ENCODE data around the gene CDC42EP5.

CDC42EP5 gene

DNA sequence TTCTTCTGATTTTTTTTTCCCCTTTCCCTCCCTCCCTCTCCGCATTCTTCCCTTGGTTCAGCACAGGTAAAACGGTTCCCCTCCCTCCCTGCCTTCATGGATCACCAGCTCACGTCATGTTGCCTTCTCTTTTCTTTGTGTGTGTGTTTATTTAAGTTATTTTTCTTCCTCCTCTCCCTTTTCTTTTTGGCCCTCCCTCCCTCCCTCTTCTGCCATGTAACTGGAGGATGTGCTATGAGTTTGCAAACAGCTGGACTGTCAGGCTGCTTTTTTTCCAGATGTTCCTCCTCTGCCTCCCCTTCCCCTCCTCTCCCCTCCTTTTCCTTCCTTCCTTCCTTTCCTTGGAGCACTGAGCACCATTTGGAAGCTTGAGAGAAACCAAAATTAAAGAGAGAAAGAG is 11.5 kb downstream of the CDC42EP5 start:
- DNase-seq: no peak

DNA sequence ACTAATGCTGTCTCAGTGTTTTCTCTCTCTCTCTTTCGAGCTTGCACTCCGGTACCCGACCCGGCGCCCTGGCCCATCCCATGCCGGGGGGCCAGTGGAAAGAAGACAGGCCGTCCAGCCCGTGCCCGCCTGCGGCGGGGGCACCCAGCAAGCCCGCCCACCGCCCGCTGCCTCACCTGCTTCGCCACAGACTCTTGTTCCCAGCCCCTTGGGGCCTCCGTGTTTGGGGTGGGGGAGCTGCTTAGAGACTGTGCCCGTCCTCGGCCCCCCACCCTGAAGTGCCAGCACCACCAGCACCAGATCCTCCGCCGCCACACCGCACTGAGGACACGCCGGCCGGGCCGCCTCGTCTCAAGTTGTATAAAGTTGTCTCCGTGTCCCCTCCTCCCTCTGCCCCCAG is 11.9 kb downstream of the CDC42EP5 start:
- DNase-seq: no peak

DNA sequence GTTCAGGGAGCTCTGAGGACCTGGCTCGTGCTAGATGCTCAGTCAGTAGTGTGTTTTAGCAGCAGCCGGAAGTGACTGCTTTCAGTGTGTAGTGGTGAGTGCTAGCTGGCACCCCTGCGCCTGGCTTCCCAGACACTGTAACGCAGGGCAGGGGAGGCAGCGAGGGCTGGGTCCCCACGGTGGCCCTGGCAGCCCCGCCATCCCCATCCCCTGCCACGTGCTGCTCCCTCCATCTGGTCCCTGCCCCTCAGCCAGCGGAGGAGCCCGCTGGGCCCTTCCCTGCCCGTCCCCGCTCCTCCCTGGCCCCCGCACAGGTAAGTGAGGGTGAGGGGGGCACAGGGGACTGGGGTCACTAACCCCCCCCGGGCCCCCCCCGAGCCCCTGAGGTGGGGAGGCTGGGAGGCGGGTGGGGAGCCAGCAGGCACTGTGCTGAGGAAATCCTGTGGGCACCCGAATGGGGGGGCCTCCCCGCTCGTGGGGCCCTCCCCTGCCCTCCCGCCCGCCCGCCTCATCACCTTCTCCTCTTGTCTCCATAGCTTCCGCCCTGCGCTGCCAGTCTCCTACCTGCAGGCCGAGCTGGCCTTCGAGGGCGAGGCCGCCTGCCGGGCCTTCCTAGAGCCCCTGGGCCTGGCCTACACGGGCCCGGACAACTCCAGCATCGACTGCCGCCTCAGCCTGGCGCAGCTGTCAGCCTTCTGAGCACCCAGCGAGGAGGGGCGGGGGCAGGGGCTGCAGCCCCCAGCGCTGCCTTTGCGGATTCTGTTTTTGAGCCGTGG is 12.7 kb downstream of the CDC42EP5 start:
- DNase-seq: no peak

DNA sequence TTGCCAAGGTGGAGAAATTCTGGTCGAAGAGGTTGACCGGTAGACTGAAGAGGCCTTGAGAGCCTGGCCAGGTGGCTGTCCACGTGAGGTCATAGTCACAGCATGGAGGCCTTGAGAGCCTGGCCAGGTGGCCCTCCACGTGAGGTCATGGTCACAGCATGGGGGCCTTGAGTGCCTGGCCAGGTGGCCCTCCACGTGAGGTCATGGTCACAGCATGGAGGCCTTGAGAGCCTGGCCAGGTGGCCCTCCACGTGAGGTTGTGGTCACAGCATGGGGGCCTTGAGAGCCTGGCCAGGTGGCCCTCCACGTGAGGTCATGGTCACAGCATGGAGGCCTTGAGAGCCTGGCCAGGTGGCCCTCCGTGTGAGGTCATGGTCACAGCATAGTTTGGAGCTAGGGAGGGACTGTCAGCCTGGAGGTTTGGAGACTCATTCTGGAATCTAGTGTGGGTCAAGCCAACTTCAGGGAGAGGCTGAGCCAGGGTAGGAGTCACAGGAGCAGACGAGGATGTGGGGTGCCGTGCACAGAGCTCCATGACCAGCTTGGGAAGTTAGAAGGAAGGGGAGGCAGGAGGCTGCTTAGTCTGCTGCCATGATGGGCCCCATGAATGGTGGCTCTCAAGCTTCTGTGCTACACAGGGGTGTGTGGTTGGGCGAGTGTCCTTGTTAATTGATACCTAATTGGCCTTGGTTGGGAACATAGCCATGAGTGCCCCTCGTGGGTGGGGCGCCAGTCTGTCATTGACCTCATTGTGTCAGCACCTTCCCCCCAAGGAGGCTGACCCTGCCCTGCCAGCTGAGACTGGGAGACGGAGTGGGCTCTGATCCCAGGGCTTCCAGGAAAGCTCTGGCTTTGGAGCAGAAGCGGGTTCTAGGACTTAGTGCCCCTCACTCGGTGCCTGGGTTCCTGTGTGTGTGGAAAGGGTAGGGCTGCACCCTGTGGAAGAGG is 13.5 kb downstream of the CDC42EP5 start:
- no peak for DNase-seq

DNA sequence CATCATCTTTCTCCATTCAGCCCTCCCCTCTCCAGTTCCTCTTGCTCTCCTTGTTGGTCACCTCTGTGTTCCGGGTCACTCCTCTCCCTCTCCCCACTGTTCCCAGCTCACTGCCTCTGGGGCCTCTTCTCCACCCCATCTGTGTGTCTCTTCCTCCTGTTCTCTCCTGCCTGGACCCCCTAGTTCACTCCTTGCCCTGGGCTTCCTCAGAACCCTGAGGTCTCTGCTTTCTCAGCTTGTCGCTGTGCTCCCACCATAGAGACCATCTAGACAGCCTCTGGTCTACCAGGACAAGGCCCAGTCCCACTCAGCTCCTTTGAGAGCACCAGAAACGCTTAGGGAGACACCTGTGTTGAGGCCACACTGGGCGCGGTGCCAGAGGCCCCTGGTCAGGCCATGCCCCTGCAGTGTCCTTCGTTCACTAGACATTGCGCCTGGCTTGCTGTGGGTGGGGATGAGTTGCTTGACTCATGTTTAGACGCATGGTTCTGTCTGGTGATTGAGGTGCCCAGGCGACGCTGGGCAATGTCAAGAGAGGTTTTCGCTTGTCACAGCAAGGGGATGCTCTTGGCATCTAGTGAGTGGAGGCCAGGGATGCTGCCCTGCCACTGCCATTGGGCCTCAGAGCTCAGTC is 14.3 kb downstream of the CDC42EP5 start:
- DNase-seq: no peak

DNA sequence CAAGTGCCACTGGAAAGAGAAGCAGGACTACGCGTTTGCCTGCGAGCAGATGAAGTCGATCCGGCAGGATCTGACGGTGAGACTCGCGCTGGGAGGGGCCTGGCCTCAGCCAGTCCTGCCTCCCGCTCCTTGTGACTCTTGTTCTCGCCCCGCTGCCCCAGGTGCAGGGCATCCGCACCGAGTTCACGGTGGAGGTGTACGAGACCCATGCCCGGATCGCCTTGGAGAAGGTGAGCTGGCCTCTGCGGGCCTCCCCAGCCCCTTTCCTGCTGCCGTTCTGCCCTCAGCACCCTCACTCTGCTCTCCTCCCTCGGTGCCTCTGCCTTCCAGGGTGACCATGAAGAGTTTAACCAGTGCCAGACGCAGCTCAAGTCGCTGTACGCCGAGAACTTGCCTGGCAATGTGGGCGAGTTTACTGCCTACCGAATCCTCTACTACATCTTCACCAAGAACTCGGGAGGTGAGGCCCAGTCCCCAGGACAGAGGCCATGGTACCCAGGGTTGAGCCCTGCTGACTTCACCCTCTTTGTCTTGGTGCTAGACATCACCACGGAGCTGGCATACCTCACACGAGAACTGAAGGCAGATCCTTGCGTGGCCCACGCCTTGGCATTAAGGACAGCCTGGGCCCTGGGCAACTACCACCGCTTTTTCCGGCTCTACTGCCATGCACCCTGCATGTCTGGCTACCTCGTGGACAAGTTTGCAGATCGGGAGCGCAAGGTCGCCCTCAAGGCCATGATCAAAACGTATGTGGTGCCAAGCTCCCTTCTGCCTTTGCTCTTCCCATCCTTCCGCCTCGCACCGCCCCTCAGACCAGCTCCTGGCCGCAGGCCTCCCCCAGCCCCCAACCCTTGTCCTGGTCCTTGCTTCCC is 15.1 kb downstream of the CDC42EP5 start:
- no peak for DNase-seq

DNA sequence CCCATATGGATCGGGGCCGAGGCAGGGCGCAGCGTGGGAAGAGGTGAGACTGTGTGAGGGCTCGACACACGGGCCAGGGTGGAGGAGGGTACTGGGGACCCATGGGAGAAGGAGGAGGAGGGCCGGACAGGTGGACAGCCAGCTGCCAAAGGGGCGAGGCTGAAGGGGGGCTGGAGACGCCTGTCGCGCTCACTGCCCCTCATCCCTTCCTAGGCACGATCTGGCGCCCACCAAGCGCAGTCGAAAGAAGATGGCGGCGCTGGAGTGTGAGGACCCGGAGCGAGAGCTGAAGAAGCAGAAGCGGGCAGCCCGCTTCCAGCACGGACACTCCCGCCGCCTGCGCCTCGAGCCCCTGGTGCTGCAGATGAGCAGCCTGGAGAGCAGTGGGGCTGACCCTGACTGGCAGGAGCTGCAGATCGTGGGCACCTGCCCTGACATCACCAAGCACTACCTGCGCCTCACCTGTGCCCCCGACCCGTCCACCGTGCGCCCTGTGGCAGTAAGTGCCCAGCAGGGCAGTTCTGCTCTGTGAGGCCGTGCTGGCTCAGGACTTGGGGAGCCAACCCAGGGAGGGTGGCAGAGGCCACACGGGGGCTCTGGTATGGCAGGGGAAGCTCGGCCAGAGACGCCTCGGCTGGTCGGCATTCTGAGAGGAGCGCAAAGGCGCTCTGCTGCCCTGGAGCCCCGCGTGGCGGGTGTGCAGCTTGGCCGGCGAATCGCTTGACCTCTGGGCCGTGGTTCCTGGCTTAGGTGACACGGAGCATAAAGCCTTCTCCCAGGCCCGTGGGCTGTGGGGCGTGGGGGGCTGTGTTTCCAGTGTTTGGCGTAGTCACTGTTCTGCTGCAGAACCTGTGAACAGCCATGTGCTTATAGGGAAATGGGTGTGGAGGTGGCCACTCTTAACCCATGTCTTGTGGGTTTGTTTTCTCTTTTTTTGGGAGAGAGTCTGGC is 16.4 kb downstream of the CDC42EP5 start:
- DNase-seq: no peak

DNA sequence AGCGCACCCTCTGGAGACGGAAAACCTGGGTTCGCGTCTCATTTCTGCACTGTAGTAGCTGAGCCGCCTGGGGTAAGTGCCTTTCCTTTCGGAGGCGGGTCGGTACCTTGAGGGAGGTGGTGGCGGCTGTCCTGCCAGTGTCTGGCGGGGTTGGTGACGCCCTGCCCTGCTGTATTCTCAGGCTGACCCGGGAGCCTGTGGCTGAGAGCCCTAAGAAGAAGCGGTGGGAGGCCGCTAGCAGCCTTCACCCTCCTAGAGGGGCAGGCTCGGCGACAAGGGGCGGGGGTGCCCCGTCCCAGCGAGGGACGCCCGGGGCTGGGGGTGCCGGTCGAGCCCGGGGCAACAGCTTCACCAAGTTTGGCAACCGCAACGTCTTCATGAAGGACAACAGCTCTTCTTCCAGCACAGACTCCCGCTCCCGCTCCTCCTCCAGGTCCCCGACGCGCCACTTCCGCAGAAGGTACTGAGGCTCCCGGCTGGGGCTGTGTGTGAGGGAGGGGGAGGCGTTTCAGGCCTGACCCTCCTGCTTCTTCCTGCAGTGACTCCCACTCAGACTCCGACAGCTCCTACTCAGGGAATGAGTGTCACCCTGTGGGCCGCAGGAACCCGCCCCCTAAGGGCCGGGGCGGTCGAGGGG is 17.2 kb downstream of the CDC42EP5 start:
- no peak for DNase-seq

DNA sequence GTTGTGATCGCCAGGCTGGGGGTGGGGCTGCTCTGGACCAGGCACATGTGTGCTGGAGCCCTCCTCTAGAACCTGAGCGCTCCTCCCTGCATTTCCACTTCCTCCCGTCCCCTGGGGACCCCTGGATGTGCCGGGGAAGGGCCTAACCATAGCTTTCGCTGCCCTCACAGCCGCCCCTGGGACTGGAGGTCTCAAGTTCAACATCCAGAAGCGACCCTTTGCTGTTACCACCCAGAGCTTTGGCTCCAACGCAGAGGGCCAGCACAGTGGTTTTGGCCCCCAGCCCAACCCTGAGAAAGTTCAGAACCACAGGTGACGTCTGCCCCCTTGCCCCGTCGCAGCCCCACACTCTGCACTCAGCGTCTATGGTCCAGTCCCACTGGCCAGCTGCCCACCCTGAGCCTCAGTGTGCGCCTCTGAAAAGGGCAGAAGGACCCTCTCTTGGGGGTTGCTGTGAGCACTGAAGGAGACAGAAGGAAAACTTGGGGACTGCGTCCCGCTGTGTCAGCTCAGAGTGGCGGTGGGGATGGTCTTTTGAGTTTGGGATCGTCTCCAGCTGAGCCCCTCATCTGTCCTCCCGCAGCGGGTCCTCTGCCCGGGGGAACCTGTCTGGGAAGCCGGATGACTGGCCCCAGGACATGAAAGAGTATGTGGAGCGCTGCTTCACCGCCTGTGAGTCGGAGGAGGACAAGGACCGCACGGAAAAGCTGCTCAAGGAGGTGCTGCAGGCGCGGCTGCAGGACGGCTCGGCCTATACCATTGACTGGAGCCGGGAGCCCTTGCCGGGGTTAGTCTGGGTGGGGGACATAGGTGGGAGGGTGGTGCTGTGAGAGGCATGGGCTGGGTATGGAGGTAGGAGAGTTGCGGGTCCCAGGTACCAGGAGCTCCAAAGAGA is 18.1 kb downstream of the CDC42EP5 start:
- no peak for DNase-seq

DNA sequence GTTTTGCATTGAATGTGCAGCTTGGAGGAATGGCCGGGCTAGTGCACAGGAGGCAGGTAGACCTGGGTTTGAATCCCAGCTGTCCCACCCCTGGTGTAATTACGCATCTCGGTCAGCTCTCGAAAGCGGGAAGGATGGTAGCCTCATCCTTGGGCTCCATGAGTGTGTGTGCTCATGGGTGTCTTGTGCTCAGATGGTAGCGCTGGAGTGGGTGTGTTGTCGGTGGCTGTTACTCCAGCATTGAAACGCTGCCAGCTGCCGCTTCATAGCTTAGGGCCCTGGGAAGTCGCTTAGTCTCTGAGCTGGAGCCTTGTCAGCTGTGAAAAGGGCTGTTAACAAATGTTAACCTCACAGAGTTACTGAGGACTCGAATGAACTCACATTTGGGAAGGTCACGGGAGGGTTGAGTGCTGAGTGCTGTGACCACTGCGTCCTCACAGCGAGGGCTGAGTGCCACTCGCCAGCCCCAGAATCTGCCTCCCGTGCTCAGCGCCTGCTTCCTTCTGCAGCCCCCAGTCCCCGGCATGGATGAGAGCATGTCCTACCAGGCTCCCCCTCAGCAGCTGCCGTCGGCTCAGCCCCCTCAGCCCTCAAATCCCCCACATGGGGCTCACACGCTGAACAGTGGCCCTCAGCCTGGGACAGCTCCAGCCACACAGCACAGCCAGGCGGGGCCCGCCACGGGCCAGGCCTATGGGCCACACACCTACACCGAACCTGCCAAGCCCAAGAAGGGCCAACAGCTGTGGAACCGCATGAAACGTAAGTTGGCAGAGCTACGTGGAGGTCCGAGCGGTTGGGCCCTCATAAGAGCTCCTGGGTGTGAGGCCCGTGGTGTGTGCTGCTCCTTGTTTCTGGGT is 18.9 kb downstream of the CDC42EP5 start:
- DNase-seq: no peak

DNA sequence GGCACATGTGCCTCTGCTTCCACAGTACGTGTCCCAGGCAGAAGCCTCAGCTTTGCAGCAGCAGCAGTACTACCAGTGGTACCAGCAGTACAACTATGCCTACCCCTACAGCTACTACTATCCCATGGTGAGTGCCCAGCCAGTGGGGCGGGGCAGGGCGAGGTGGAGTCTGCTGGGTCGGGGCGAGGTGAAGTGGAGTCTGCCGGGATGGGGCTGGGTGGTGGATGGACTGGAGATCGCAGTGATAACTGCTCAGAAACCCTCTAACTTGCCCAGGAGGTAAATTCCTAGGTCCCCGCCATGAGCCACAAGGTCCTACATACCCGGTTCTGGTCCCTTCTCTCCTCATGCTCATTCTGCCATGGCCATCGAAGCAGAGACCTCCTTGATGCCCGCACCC is 20.5 kb downstream of the CDC42EP5 start:
- DNase-seq: no peak

DNA sequence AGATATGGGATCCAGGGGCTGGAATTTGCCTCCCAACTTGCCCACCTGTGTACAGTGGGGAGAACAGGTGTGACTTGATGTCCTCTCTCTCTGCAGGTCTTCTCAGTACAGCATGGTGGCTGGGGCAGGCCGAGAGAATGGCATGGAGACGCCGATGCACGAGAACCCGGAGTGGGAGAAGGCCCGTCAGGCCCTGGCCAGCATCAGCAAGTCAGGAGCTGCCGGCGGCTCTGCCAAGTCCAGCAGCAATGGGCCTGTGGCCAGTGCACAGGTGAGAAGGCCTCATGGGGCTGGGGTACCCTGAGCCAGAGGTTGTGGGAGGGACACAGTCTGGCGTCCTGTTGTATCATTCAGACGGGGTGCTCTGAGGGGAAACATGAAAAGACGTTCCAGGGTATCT is 21.1 kb downstream of the CDC42EP5 start:
- no peak for DNase-seq

DNA sequence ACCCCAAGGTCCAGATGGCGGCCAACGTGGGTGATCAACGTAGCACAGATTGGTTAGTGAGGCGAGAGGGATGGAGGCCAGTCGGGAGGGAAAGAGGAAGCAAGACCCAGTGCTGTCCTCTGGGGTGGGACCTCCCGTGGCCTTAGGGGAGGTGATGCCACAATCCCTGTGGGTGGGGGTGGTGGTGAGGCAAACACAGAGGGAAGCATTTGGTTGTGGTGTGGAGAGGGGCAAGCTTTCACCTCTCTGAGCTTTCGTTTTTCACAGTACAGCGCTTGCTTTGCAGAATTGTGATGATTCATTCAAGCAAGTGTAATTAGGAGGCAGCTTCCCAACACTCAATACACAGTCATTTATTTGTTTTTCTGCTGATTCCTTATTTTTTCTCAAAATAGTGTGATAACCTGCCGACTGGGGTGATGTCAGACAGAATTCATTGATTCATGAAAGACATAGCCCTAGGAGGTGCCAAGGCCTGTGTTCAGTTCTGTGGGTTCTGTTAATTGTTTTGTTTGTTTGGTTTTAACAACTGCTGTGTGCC is 21.7 kb downstream of the CDC42EP5 start:
- DNase-seq: no peak

DNA sequence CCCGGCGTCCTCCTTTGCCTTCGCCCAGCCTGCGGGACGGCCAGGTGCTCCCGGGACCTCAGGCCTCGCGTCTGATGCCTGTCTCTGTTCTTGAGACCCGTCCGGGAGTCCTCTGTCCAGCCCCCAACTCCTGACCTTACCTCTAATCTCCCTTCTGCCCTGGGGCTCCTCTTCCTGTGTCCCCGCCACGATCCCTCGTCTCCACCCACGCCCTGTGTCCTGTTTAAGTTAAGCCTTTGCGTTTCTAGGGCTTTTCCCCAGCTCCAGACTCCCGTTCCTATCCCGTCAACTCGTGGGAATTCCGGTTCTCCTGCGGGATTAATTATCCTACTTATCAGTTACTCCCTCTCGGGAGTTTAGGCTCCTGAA is 23.4 kb downstream of the CDC42EP5 start:
- DNase-seq: no peak

DNA sequence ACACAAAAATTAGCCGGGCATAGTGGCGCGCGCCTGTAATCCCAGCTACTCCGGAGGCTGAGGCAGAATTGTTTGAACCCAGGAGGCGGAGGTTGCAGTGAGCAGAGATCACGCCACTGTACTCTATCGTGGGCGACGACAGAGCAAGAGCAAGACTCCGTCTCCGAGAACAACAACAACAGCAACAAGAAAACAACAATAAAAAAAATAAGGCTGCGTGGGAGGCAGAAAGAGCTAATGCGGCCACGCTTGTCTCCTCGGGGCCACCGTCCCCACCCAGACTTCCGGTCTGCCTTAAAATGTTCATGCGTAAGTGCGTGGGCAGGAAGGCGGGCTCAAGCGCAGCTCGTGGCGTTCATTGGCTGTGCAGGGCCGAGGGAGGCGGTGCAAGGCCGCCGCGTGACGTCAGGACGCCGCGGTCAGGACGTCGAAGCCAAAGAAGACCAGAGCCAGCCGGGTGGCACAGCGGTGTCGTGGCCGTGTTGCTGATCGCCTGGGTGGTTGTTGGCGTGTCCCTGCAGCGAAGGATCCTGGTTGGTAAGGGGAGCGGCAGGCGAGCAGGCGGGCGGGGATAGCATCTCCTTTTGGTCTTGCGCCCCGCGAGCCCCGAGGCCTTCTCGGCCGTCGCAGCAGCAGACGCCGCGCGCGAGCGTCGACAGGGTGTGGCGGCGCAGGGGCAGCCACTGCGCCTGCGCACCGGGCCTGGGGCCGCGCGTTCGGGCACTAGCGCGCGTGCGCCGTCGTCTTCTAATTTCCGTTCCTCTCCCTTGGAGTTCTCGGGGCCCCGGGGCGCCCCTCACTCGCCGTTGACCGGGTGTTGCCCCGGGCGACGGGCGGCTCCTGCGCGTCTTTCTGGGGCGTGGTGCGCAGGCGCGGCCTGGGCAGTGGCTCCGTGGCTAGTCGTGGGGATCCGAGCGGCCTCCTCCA is 24.1 kb downstream of the CDC42EP5 start, which contains the start of gene LENG8:
Gene LENG8 (plus strand): TSS at position 426 of the 927 bp plus-strand sequence. CDS start 2,146 bp downstream, outside the sequence.
- DNase-seq: peak; percentile 93

DNA sequence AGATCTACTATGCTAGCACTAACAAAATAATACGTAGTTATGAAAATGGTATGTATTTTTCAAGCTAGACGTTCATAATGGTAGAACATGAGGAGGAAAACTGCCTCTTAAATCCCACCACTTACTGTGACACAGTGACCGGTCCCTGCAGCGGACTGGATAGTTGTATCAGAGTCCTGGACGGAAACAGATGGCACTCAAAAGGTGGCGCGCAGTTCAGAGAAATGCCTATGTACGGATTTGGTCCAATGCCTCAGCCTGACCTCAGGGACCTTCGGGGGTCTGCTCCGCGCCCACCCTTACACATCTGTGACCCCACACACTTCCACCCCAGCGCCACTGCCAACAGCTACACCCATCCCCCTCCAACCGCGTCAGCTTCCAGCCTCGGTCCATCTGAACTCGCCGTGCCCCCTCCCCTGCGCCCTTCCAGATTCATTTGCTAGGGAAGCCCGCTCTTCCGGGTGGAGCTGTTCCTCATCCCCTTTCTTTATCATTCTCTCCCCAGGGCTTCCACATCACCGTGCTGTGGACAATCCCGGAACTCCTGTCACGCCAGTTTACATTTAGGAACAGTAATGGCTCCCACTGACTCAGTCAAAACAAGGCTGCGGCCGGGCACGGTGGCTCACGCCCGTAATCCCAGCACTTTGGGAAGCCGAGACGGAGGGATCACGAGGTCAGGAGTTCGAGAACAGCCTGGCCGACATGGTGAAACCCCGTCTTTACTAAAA is 24.9 kb downstream of the CDC42EP5 start:
- DNase-seq: peak; percentile 42

Data from T1000 (cell line).